HEK293 (cell line): ENCODE results near the gene SP140L.

Experiments
- CTCF ChIA-PET: fragments of 350-600 bp; formaldehyde crosslinking; extraction: SDS; loops from one replicate; lab custom pipeline; 2021; ENCODE audit warnings: antibody characterized with exemption; lab: Yijun Ruan, JAX
- POLR2A ChIA-PET: fragments of 300-600 bp; formaldehyde crosslinking; extraction: SDS; loops from one replicate; lab custom pipeline; 2020; ENCODE audit warnings: antibody characterized with exemption, inconsistent platforms; lab: Yijun Ruan, JAX
- H3K27ac ChIP-seq: fragments of 200-500 bp; sonication (Bioruptor generic); 2 replicates; pipeline ENCODE4 v1.5.1; 2014; ENCODE audit warnings: low read depth, low read length, control low read depth, inconsistent platforms; ENCODE audit errors: extremely low read depth
- H3K36me3 ChIP-seq, 2 experiments: fragments of 200-500 bp in 1 of 2; sonication (Bioruptor generic) in 1 of 2; 1 replicate in 1 of 2; 2 replicates in 1 of 2; pipeline ENCODE4 v1.5.1; 2014 to 2017; ENCODE audit warnings: inconsistent platforms in 2 of 2, low read length in 2 of 2; ENCODE audit not compliant: control insufficient read depth in 2 of 2, insufficient read depth in 1 of 2
- H3K4me1 ChIP-seq: fragments of 200-500 bp; sonication (Bioruptor generic); 2 replicates; pipeline ENCODE4 v1.5.1; 2014; ENCODE audit warnings: mild to moderate bottlenecking, low read length, inconsistent platforms; ENCODE audit not compliant: control insufficient read depth, insufficient read depth
- H3K4me3 ChIP-seq: 2 replicates; pipeline ENCODE4 v1.5.1; 2011; ENCODE audit warnings: low read depth, mild to moderate bottlenecking, control low read depth, low read length, moderate library complexity
- H3K9me3 ChIP-seq: fragments of 200-500 bp; sonication (Bioruptor generic); 2 replicates; pipeline ENCODE4 v1.5.1; 2014; ENCODE audit warnings: low read depth, low read length, inconsistent platforms; ENCODE audit not compliant: control insufficient read depth, insufficient read depth
- KLF16 ChIP-seq: fragments of 450-650 bp; formaldehyde crosslinking; IDR thresholded peaks from 2 replicates; pipeline ENCODE4 v1.5.1; 2017; ENCODE audit warnings: missing biosample characterization, missing genetic modification characterization
- SALL2 ChIP-seq: fragments of 450-650 bp; formaldehyde crosslinking; IDR thresholded peaks from 2 replicates; pipeline ENCODE4 v1.5.0; 2017; ENCODE audit warnings: missing biosample characterization, mild to moderate bottlenecking, missing genetic modification characterization, borderline replicate concordance
- SP7 ChIP-seq: fragments of 450-650 bp; formaldehyde crosslinking; IDR thresholded peaks from 2 replicates; pipeline ENCODE4 v1.5.1; 2016; ENCODE audit warnings: missing biosample characterization, missing genetic modification characterization
- TRIM28 ChIP-seq: IDR thresholded peaks from 2 replicates; pipeline ENCODE4 v1.6.1; 2011; ENCODE audit warnings: low read length, control low read depth, borderline replicate concordance
- ZBTB49 ChIP-seq: fragments of 450-650 bp; formaldehyde crosslinking; IDR thresholded peaks from 2 replicates; pipeline ENCODE4 v1.5.1; 2016; ENCODE audit warnings: missing biosample characterization, missing genetic modification characterization, low read depth
- ZNF114 ChIP-seq: fragments of 450-650 bp; formaldehyde crosslinking; IDR thresholded peaks from 2 replicates; pipeline ENCODE4 v1.5.0; 2017; ENCODE audit warnings: missing biosample characterization, missing genetic modification characterization
- ZNF132 ChIP-seq: fragments of 450-650 bp; formaldehyde crosslinking; IDR thresholded peaks from 2 replicates; pipeline ENCODE4 v1.5.1; 2017; ENCODE audit warnings: missing biosample characterization, missing genetic modification characterization, borderline replicate concordance
- ZNF133 ChIP-seq: fragments of 450-650 bp; formaldehyde crosslinking; IDR thresholded peaks from 2 replicates; pipeline ENCODE4 v1.5.1; 2016; ENCODE audit warnings: missing biosample characterization, missing genetic modification characterization
- ZNF146 ChIP-seq: fragments of 450-650 bp; formaldehyde crosslinking; IDR thresholded peaks from 2 replicates; pipeline ENCODE4 v1.5.1; 2016; ENCODE audit warnings: missing biosample characterization, missing genetic modification characterization
- ZNF184 ChIP-seq: fragments of 450-650 bp; IDR thresholded peaks from 2 replicates; pipeline ENCODE4 v1.5.1; 2018; ENCODE audit warnings: missing biosample characterization, mild to moderate bottlenecking, missing genetic modification characterization
- ZNF214 ChIP-seq: fragments of 450-650 bp; formaldehyde crosslinking; IDR thresholded peaks from 2 replicates; pipeline ENCODE4 v1.5.1; 2017; ENCODE audit warnings: missing biosample characterization, mild to moderate bottlenecking, missing genetic modification characterization, borderline replicate concordance
- ZNF23 ChIP-seq: fragments of 450-650 bp; formaldehyde crosslinking; IDR thresholded peaks from 2 replicates; pipeline ENCODE4 v1.5.1; 2016; ENCODE audit warnings: missing biosample characterization, missing genetic modification characterization, borderline replicate concordance
- ZNF24 ChIP-seq: fragments of 450-650 bp; formaldehyde crosslinking; IDR thresholded peaks from 2 replicates; pipeline ENCODE4 v1.5.1; 2016; ENCODE audit warnings: missing biosample characterization, missing genetic modification characterization
- ZNF248 ChIP-seq: fragments of 450-650 bp; formaldehyde crosslinking; IDR thresholded peaks from 2 replicates; pipeline ENCODE4 v1.5.1; 2017; ENCODE audit warnings: missing biosample characterization, missing genetic modification characterization
- ZNF513 ChIP-seq: fragments of 450-650 bp; IDR thresholded peaks from 2 replicates; pipeline ENCODE4 v1.5.1; 2018; ENCODE audit warnings: missing biosample characterization, missing genetic modification characterization
- ZNF580 ChIP-seq: fragments of 450-650 bp; formaldehyde crosslinking; IDR thresholded peaks from 2 replicates; pipeline ENCODE4 v1.5.1; 2016; ENCODE audit warnings: missing biosample characterization, missing genetic modification characterization
- ZNF621 ChIP-seq: fragments of 450-650 bp; formaldehyde crosslinking; IDR thresholded peaks from 2 replicates; pipeline ENCODE4 v1.5.1; 2017; ENCODE audit warnings: missing biosample characterization, missing genetic modification characterization
- ZNF639 ChIP-seq: fragments of 450-650 bp; formaldehyde crosslinking; IDR thresholded peaks from 2 replicates; pipeline ENCODE4 v1.5.1; 2016; ENCODE audit warnings: missing biosample characterization, missing genetic modification characterization
- ZNF704 ChIP-seq: fragments of 450-650 bp; formaldehyde crosslinking; IDR thresholded peaks from 2 replicates; pipeline ENCODE4 v1.5.1; 2016; ENCODE audit warnings: missing biosample characterization, missing genetic modification characterization
- ZNF792 ChIP-seq: fragments of 450-650 bp; formaldehyde crosslinking; IDR thresholded peaks from 2 replicates; pipeline ENCODE4 v1.5.1; 2016; ENCODE audit warnings: missing biosample characterization, missing genetic modification characterization

Gene SP140L

GRCh38 chr2:230329946-230330605, 3.1 kb downstream of the SP140L start:
- Histone ChIP-seq H3K27ac (no peak overlapping the region), H3K4me1 (no peaks in the 10 kb centered on the region), H3K9me3 (no peaks in the 10 kb centered on the region), H3K36me3 (no peaks in the 10 kb centered on the region), H3K4me3 (no peak overlapping the region)
- CTCF ChIA-PET: no interaction called here
- TF ChIP-seq ZNF23 (no peak), SALL2 (tag by site-specific recombination) (no peak), ZNF114 (tag by site-specific recombination) (no peak), KLF16 (tag by site-specific recombination) (no peak), ZNF133 (tag by site-specific recombination) (no peak), ZNF184 (no peak), ZBTB49 (tag by site-specific recombination) (no peak), ZNF146 (no peak)
- POLR2A ChIA-PET: no interaction called here

- H3K9me3 ChIP-seq: no peaks in the 10 kb centered on the region
- no peak overlapping the region for H3K27ac ChIP-seq
- H3K36me3 ChIP-seq: no peaks in the 10 kb centered on the region
- no peak for TF ChIP-seq ZNF132 (tag by site-specific recombination)
- TF ChIP-seq ZNF248 (tag by site-specific recombination): no peak
- no peak for TF ChIP-seq ZNF639 (tag by site-specific recombination)
- TF ChIP-seq ZNF704: no peak
- no peak for TF ChIP-seq ZNF513 (tag by site-specific recombination)
- no peak for TF ChIP-seq SP7
- no peak for TF ChIP-seq ZNF214
- TF ChIP-seq TRIM28: no peak
- no peak for TF ChIP-seq ZNF24 (tag by site-specific recombination)
- no peak for TF ChIP-seq ZNF621 (tag by site-specific recombination)
- TF ChIP-seq ZNF580 (tag by site-specific recombination): no peak
- TF ChIP-seq ZNF792 (tag by site-specific recombination): no peak
- no peak overlapping the region for H3K4me3 ChIP-seq
- no peaks in the 10 kb centered on the region for H3K4me1 ChIP-seq
- POLR2A ChIA-PET: no interaction called here
- CTCF ChIA-PET: no interaction called here
Observed at GRCh38 chr2:230330725-230331124, 3.7 kb downstream of the SP140L start.
